ENCODE measurements around the gene NHSL2.

NHSL2 gene

DNA sequence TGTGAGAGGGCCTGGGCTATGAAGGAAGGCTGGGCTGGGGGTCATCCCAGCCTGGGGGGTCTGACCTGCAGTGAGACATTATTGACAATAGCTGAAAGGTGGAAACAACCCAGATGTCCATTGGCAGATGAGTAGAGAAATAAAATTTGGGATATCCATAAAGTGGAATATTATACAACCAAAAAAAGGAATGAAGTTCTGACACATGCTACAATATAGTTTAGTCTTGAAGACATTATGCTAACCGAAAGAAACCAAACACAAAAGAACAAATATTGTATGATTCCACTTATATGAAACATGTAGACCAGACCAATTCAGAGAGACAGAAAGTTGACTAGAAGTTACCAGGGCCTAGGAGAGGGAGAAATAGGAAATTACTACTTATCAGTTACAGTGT is 176.3 kb downstream of the NHSL2 start:
- Histone ChIP-seq H4K20me1 (ENCODE audit: insufficient read depth) (no peaks in the 10 kb centered on the region), H2AFZ (ENCODE audit: low read depth) (no peak overlapping the region), H3K9ac (no peak overlapping the region), H3K4me2 (no peak overlapping the region), H3K36me3 (ENCODE audit: insufficient read depth) (no peaks in the 10 kb centered on the region), H3K79me2 (ENCODE audit: insufficient read depth, low read depth) (no peaks in the 10 kb centered on the region), H3K4me1 (ENCODE audit: low read depth, poor library complexity, severe bottlenecking) (peaks cover 12% of the 10 kb centered on the region), H3K27ac (no peak overlapping the region), H3K27me3 (ENCODE audit: insufficient read depth, low read depth) (no peaks in the 10 kb centered on the region), H3K4me3 (IDR thresholded peaks at IDR 0.05; ENCODE audit: insufficient read depth, low read depth, low read length) (no peak overlapping the region)
- TF ChIP-seq, protein P1, sequence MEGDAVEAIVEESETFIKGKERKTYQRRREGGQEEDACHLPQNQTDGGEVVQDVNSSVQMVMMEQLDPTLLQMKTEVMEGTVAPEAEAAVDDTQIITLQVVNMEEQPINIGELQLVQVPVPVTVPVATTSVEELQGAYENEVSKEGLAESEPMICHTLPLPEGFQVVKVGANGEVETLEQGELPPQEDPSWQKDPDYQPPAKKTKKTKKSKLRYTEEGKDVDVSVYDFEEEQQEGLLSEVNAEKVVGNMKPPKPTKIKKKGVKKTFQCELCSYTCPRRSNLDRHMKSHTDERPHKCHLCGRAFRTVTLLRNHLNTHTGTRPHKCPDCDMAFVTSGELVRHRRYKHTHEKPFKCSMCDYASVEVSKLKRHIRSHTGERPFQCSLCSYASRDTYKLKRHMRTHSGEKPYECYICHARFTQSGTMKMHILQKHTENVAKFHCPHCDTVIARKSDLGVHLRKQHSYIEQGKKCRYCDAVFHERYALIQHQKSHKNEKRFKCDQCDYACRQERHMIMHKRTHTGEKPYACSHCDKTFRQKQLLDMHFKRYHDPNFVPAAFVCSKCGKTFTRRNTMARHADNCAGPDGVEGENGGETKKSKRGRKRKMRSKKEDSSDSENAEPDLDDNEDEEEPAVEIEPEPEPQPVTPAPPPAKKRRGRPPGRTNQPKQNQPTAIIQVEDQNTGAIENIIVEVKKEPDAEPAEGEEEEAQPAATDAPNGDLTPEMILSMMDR (conservative IDR thresholded peaks at IDR 0.05; ENCODE audit: low read depth, low read length) = no peak

DNA sequence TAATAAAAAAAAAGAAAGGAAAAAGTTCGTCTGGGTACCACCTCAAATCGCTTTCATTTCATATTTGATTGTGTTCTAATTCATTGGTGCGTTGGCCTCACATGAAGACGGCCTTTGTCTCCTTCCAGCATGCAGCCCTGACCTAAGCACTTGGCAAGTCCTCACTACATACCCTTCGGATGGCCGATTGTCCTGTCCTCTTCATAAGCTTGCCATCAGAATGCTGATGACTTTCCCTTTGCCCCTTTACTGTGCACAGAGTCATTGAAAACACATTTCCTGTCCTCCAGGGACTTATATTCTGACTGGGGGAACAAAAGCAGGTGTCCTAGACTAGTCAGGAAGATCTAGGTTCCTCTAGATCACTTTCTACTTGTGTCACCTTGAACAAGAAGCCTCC is 178.1 kb downstream of the NHSL2 start:
- no peaks in the 10 kb centered on the region for H3K36me3 ChIP-seq (ENCODE audit: insufficient read depth)
- H3K27ac ChIP-seq = no peak overlapping the region
- no peak overlapping the region for H3K9ac ChIP-seq
- H3K79me2 ChIP-seq (ENCODE audit: insufficient read depth, low read depth) = no peaks in the 10 kb centered on the region
- no peaks in the 10 kb centered on the region for H3K27me3 ChIP-seq (ENCODE audit: insufficient read depth, low read depth)
- H2AFZ ChIP-seq (ENCODE audit: low read depth) = no peak overlapping the region
- no peak overlapping the region for H3K4me3 ChIP-seq (IDR thresholded peaks at IDR 0.05; ENCODE audit: insufficient read depth, low read depth, low read length)
- H4K20me1 ChIP-seq (ENCODE audit: insufficient read depth) = no peaks in the 10 kb centered on the region
- peaks cover 2% of the 10 kb centered on the region for H3K4me1 ChIP-seq (ENCODE audit: low read depth, poor library complexity, severe bottlenecking)
- TF ChIP-seq, protein P1 (conservative IDR thresholded peaks at IDR 0.05; ENCODE audit: low read depth, low read length) = no peak
- no peak overlapping the region for H3K4me2 ChIP-seq

DNA sequence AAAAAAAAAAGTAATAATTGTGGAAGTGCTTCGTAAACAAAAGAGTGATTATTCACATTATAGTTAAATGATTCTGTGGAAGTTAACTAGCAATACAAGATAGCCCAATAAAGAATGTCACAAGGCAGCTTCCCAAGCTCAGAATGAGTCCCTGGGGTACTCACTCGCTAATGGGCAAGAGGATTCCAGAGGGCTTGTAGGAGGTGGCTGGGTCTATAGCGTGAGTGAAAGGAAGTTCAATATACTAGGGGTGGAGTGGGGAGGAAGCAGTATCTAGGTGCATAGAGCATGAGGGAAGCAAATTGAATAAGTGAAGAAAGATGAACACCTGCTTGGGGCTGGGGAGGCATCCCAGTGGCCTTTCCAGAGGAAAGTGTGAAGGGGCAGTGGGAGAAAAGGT is 178.6 kb downstream of the NHSL2 start:
- H2AFZ ChIP-seq (ENCODE audit: low read depth) = no peak overlapping the region
- no peak overlapping the region for H3K9ac ChIP-seq
- no peak overlapping the region for H3K27ac ChIP-seq
- no peak overlapping the region for H3K4me2 ChIP-seq
- H3K4me3 ChIP-seq (IDR thresholded peaks at IDR 0.05; ENCODE audit: insufficient read depth, low read depth, low read length) = no peak overlapping the region
- no peaks in the 10 kb centered on the region for H3K36me3 ChIP-seq (ENCODE audit: insufficient read depth)
- H3K4me1 ChIP-seq (ENCODE audit: low read depth, poor library complexity, severe bottlenecking) = no peaks in the 10 kb centered on the region
- H3K79me2 ChIP-seq (ENCODE audit: insufficient read depth, low read depth) = no peaks in the 10 kb centered on the region
- TF ChIP-seq, protein P1 (conservative IDR thresholded peaks at IDR 0.05; ENCODE audit: low read depth, low read length) = no peak
- H4K20me1 ChIP-seq (ENCODE audit: insufficient read depth) = no peaks in the 10 kb centered on the region
- no peaks in the 10 kb centered on the region for H3K27me3 ChIP-seq (ENCODE audit: insufficient read depth, low read depth)

DNA sequence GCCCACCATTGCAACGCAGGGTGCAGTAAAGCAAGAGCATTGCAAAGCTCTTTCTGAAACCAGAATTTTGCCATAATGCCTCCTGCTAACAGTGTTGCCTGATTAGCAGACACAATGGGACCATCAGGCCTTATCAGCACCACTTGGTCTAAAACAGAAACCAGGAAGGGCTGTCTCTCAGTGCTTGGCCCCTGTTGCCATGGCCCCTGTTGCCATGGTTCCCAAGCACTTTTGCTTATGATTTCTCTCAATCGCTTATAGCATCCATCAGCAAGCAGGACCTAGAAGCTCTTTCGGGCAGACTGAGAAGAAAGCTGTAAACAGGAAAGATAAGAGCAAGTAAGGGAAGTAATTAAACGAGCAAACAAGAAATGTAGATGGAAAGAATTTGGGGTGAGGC is 184.2 kb downstream of the NHSL2 start:
- no peaks in the 10 kb centered on the region for H4K20me1 ChIP-seq (ENCODE audit: insufficient read depth)
- no peak overlapping the region for H2AFZ ChIP-seq (ENCODE audit: low read depth)
- H3K4me2 ChIP-seq = no peak overlapping the region
- H3K79me2 ChIP-seq (ENCODE audit: insufficient read depth, low read depth) = no peaks in the 10 kb centered on the region
- H3K9ac ChIP-seq = no peak overlapping the region
- H3K27me3 ChIP-seq (ENCODE audit: insufficient read depth, low read depth) = no peaks in the 10 kb centered on the region
- H3K27ac ChIP-seq = no peak overlapping the region
- H3K4me1 ChIP-seq (ENCODE audit: low read depth, poor library complexity, severe bottlenecking) = peaks cover 11% of the 10 kb centered on the region
- H3K4me3 ChIP-seq (IDR thresholded peaks at IDR 0.05; ENCODE audit: insufficient read depth, low read depth, low read length) = no peak overlapping the region
- no peaks in the 10 kb centered on the region for H3K36me3 ChIP-seq (ENCODE audit: insufficient read depth)
- TF ChIP-seq, protein P1 (conservative IDR thresholded peaks at IDR 0.05; ENCODE audit: low read depth, low read length) = no peak

Measured in KMS-11 (cell line).